HEK293 (cell line): ENCODE data around the gene TRPM8.

Source experiments
- CTCF ChIA-PET: fragments of 350-600 bp; formaldehyde crosslinking; extraction: SDS; loops from one replicate; lab custom pipeline; 2021; ENCODE audit warnings: antibody characterized with exemption; lab: Yijun Ruan, JAX
- POLR2A ChIA-PET: fragments of 300-600 bp; formaldehyde crosslinking; extraction: SDS; loops from one replicate; lab custom pipeline; 2020; ENCODE audit warnings: antibody characterized with exemption, inconsistent platforms; lab: Yijun Ruan, JAX
- H3K27ac ChIP-seq: fragments of 200-500 bp; sonication (Bioruptor generic); 2 replicates; pipeline ENCODE4 v1.5.1; 2014; ENCODE audit warnings: low read depth, low read length, control low read depth, inconsistent platforms; ENCODE audit errors: extremely low read depth
- H3K36me3 ChIP-seq, 2 experiments: fragments of 200-500 bp in 1 of 2; sonication (Bioruptor generic) in 1 of 2; 1 replicate in 1 of 2; 2 replicates in 1 of 2; pipeline ENCODE4 v1.5.1; 2014 to 2017; ENCODE audit warnings: inconsistent platforms in 2 of 2, low read length in 2 of 2; ENCODE audit not compliant: control insufficient read depth in 2 of 2, insufficient read depth in 1 of 2
- H3K4me1 ChIP-seq: fragments of 200-500 bp; sonication (Bioruptor generic); 2 replicates; pipeline ENCODE4 v1.5.1; 2014; ENCODE audit warnings: mild to moderate bottlenecking, low read length, inconsistent platforms; ENCODE audit not compliant: control insufficient read depth, insufficient read depth
- H3K4me3 ChIP-seq: 2 replicates; pipeline ENCODE4 v1.5.1; 2011; ENCODE audit warnings: low read depth, mild to moderate bottlenecking, control low read depth, low read length, moderate library complexity
- H3K9me3 ChIP-seq: fragments of 200-500 bp; sonication (Bioruptor generic); 2 replicates; pipeline ENCODE4 v1.5.1; 2014; ENCODE audit warnings: low read depth, low read length, inconsistent platforms; ENCODE audit not compliant: control insufficient read depth, insufficient read depth
- FEZF1 ChIP-seq: fragments of 450-650 bp; formaldehyde crosslinking; IDR thresholded peaks from 2 replicates; pipeline ENCODE4 v1.5.1; 2016; ENCODE audit warnings: missing biosample characterization, missing genetic modification characterization
- GLI4 ChIP-seq: fragments of 450-650 bp; formaldehyde crosslinking; IDR thresholded peaks from 2 replicates; pipeline ENCODE4 v1.5.1; 2016; ENCODE audit warnings: missing biosample characterization, missing genetic modification characterization
- HOXD13 ChIP-seq: sonication (generic); formaldehyde crosslinking; IDR thresholded peaks from 2 replicates; pipeline ENCODE4 v1.8.0; 2022; ENCODE audit warnings: missing genetic modification reagents, borderline replicate concordance
- IKZF3 ChIP-seq: fragments of 450-650 bp; IDR thresholded peaks from 2 replicates; pipeline ENCODE4 v1.5.0; 2018; ENCODE audit warnings: missing biosample characterization, mild to moderate bottlenecking, missing genetic modification characterization, moderate library complexity
- ZBTB20 ChIP-seq: fragments of 450-650 bp; formaldehyde crosslinking; IDR thresholded peaks from 2 replicates; pipeline ENCODE4 v1.5.1; 2016; ENCODE audit warnings: missing biosample characterization, missing genetic modification characterization
- ZBTB8A ChIP-seq: fragments of 450-650 bp; formaldehyde crosslinking; IDR thresholded peaks from 2 replicates; pipeline ENCODE4 v1.5.1; 2016; ENCODE audit warnings: missing biosample characterization, missing genetic modification characterization
- ZFP3 ChIP-seq: fragments of 450-650 bp; formaldehyde crosslinking; IDR thresholded peaks from 2 replicates; pipeline ENCODE4 v1.5.1; 2016; ENCODE audit warnings: low read depth, missing biosample characterization, missing genetic modification characterization
- ZNF133 ChIP-seq: fragments of 450-650 bp; formaldehyde crosslinking; IDR thresholded peaks from 2 replicates; pipeline ENCODE4 v1.5.1; 2016; ENCODE audit warnings: missing biosample characterization, missing genetic modification characterization
- ZNF292 ChIP-seq: fragments of 450-650 bp; formaldehyde crosslinking; IDR thresholded peaks from 2 replicates; pipeline ENCODE4 v1.5.1; 2016; ENCODE audit warnings: low read depth, missing biosample characterization, missing genetic modification characterization, borderline replicate concordance
- ZNF37A ChIP-seq: fragments of 450-650 bp; IDR thresholded peaks from 2 replicates; pipeline ENCODE4 v1.5.1; 2018; ENCODE audit warnings: missing biosample characterization, missing genetic modification characterization
- ZNF416 ChIP-seq: fragments of 450-650 bp; formaldehyde crosslinking; IDR thresholded peaks from 2 replicates; pipeline ENCODE4 v1.5.1; 2016; ENCODE audit warnings: missing biosample characterization, missing genetic modification characterization
- ZNF548 ChIP-seq: fragments of 450-650 bp; formaldehyde crosslinking; IDR thresholded peaks from 2 replicates; pipeline ENCODE4 v1.5.1; 2016; ENCODE audit warnings: missing biosample characterization, missing genetic modification characterization
- ZNF610 ChIP-seq: fragments of 450-650 bp; formaldehyde crosslinking; IDR thresholded peaks from 2 replicates; pipeline ENCODE4 v1.5.1; 2016; ENCODE audit warnings: missing biosample characterization, missing genetic modification characterization, borderline replicate concordance
- ZNF658 ChIP-seq: fragments of 450-650 bp; formaldehyde crosslinking; IDR thresholded peaks from 2 replicates; pipeline ENCODE4; 2016; ENCODE audit warnings: missing biosample characterization, missing genetic modification characterization
- ZNF660 ChIP-seq: fragments of 450-650 bp; IDR thresholded peaks from 2 replicates; pipeline ENCODE4 v1.5.1; 2018; ENCODE audit warnings: missing biosample characterization, mild to moderate bottlenecking, missing genetic modification characterization
- ZNF664 ChIP-seq: fragments of 450-650 bp; formaldehyde crosslinking; IDR thresholded peaks from 2 replicates; pipeline ENCODE4 v1.5.1; 2016; ENCODE audit warnings: missing biosample characterization, missing genetic modification characterization
- ZNF670 ChIP-seq: fragments of 450-650 bp; formaldehyde crosslinking; IDR thresholded peaks from 2 replicates; pipeline ENCODE4 v1.5.1; 2016; ENCODE audit warnings: missing biosample characterization, missing genetic modification characterization, low read depth
- ZNF677 ChIP-seq: fragments of 450-650 bp; IDR thresholded peaks from 2 replicates; pipeline ENCODE4 v1.5.0; 2018; ENCODE audit warnings: missing biosample characterization, mild to moderate bottlenecking, missing genetic modification characterization, moderate library complexity
- ZNF777 ChIP-seq: fragments of 450-650 bp; formaldehyde crosslinking; IDR thresholded peaks from 2 replicates; pipeline ENCODE4 v1.5.1; 2017; ENCODE audit warnings: missing biosample characterization, missing genetic modification characterization, borderline replicate concordance
- TF ChIP-seq, protein P1 (sequence below): fragments of 450-650 bp; formaldehyde crosslinking; conservative IDR thresholded peaks from 2 replicates; pipeline ENCODE4 v1.5.1; 2016; ENCODE audit warnings: low read depth, missing biosample characterization, missing genetic modification characterization
- TF ChIP-seq, protein P2 (sequence below): fragments of 450-650 bp; formaldehyde crosslinking; IDR thresholded peaks from 2 replicates; pipeline ENCODE4 v1.5.1; 2016; ENCODE audit warnings: missing biosample characterization, missing genetic modification characterization
- TF ChIP-seq, protein P3 (sequence below): fragments of 450-650 bp; formaldehyde crosslinking; IDR thresholded peaks from 2 replicates; pipeline ENCODE4 v1.5.1; 2016; ENCODE audit warnings: missing biosample characterization, missing genetic modification characterization, low read depth
- TF ChIP-seq, protein P4 (sequence below): fragments of 450-650 bp; formaldehyde crosslinking; IDR thresholded peaks from 2 replicates; pipeline ENCODE4 v1.5.1; 2016; ENCODE audit warnings: missing biosample characterization, missing genetic modification characterization
- TF ChIP-seq, protein P5 (sequence below): fragments of 450-650 bp; formaldehyde crosslinking; IDR thresholded peaks from 2 replicates; pipeline ENCODE4 v1.5.1; 2016; ENCODE audit warnings: missing biosample characterization, missing genetic modification characterization

Gene TRPM8

DNA sequence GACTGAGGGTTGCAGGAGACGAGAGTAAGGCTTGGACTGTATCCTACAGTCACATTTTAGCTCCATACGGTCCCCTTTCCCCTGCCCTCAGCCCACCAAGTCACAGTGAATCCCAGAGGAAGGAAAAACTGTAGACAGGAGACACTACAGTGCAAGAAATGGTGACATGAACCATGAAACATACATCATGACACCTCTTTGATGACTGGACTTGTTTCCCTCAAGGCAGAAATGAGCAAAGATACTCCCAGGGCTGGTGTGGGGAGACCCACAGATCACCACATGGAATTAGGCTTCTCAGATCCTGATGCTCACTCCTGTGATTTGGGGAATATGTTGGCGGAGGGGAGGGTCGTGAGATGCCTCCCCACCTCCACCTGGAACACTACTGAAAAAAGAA is 85.1 kb downstream of the TRPM8 start (continued):
- TF ChIP-seq, protein P1, sequence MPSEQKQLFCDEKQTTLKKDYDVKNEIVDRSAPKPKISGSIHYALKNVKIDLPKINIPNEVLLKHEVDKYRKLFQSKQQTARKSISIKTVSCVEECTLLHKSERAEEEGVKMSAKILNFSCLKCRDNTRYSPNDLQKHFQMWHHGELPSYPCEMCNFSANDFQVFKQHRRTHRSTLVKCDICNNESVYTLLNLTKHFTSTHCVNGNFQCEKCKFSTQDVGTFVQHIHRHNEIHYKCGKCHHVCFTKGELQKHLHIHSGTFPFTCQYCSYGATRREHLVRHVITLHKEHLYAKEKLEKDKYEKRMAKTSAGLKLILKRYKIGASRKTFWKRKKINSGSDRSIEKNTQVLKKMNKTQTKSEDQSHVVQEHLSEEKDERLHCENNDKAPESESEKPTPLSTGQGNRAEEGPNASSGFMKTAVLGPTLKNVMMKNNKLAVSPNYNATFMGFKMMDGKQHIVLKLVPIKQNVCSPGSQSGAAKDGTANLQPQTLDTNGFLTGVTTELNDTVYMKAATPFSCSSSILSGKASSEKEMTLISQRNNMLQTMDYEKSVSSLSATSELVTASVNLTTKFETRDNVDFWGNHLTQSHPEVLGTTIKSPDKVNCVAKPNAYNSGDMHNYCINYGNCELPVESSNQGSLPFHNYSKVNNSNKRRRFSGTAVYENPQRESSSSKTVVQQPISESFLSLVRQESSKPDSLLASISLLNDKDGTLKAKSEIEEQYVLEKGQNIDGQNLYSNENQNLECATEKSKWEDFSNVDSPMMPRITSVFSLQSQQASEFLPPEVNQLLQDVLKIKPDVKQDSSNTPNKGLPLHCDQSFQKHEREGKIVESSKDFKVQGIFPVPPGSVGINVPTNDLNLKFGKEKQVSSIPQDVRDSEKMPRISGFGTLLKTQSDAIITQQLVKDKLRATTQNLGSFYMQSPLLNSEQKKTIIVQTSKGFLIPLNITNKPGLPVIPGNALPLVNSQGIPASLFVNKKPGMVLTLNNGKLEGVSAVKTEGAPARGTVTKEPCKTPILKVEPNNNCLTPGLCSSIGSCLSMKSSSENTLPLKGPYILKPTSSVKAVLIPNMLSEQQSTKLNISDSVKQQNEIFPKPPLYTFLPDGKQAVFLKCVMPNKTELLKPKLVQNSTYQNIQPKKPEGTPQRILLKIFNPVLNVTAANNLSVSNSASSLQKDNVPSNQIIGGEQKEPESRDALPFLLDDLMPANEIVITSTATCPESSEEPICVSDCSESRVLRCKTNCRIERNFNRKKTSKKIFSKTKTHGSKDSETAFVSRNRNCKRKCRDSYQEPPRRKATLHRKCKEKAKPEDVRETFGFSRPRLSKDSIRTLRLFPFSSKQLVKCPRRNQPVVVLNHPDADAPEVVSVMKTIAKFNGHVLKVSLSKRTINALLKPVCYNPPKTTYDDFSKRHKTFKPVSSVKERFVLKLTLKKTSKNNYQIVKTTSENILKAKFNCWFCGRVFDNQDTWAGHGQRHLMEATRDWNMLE: no peak
- TF ChIP-seq ZNF670 (tag by site-specific recombination) (no peak), ZNF416 (tag by site-specific recombination) (no peak), ZNF548 (tag by site-specific recombination) (no peak), ZNF677 (tag by site-specific recombination) (no peak)

DNA sequence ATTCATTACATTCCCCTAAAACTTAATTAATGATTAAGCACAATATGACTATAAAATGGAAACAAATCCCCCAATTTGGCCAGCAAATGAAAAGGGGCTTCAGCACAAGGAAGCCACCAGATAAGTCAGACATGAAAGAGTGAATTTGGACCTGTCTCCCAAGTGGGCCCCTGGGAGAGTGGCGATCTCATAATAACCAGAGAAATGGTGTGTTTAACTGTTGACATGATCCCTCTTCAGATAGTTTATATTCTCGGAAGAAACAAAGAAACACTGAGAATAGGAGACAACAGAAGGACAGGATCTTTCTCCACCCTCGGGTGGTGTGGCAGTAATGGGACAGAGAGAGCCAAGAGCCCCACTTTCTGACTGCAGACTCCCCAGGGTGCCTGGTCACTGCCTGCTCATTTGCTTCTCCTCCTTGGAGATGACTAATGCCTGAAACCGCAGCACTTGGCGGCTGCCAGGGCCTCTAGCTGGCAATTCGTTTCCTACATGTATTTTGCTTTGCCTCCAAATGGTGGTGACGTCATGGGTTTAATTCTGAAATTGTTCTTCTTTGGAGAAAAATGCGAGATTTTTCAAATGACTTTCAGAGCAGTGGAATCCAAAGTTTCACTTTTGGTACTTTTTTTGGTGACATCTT is 86.9 kb downstream of the TRPM8 start:
- Histone ChIP-seq H3K36me3 (no peaks in the 10 kb centered on the region), H3K4me3 (no peak overlapping the region), H3K27ac (no peak overlapping the region), H3K4me1 (peaks cover 10% of the 10 kb centered on the region), H3K9me3 (no peaks in the 10 kb centered on the region)
- ChIA-PET POLR2A (interaction anchor here (1.0 kb wide), 1 partner anchor 143 kb away, joined by 3 read pairs; no protein-coding TSS in a partner anchor), CTCF (no interaction called here)
- TF ChIP-seq ZBTB8A (tag by site-specific recombination) (no peak), HOXD13 (no peak), ZNF664 (tag by site-specific recombination) (no peak), ZNF37A (tag by site-specific recombination) (no peak), IKZF3 (peak; percentile 65), FEZF1 (peak; percentile 90), ZNF777 (no peak), ZNF660 (peak; percentile 68), ZNF133 (no peak), ZNF610 (tag by site-specific recombination) (no peak), GLI4 (tag by site-specific recombination) (no peak), ZNF292 (tag by site-specific recombination) (no peak), ZBTB20 (tag by site-specific recombination) (no peak), ZNF658 (tag by site-specific recombination) (no peak), ZFP3 (tag by site-specific recombination) (no peak)
- TF ChIP-seq, protein P2, sequence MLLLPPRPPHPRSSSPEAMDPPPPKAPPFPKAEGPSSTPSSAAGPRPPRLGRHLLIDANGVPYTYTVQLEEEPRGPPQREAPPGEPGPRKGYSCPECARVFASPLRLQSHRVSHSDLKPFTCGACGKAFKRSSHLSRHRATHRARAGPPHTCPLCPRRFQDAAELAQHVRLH (tag by site-specific recombination): no peak
- TF ChIP-seq, protein P3, sequence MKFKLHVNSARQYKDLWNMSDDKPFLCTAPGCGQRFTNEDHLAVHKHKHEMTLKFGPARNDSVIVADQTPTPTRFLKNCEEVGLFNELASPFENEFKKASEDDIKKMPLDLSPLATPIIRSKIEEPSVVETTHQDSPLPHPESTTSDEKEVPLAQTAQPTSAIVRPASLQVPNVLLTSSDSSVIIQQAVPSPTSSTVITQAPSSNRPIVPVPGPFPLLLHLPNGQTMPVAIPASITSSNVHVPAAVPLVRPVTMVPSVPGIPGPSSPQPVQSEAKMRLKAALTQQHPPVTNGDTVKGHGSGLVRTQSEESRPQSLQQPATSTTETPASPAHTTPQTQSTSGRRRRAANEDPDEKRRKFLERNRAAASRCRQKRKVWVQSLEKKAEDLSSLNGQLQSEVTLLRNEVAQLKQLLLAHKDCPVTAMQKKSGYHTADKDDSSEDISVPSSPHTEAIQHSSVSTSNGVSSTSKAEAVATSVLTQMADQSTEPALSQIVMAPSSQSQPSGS (tag by site-specific recombination): peak; percentile 98
- TF ChIP-seq, protein P4, sequence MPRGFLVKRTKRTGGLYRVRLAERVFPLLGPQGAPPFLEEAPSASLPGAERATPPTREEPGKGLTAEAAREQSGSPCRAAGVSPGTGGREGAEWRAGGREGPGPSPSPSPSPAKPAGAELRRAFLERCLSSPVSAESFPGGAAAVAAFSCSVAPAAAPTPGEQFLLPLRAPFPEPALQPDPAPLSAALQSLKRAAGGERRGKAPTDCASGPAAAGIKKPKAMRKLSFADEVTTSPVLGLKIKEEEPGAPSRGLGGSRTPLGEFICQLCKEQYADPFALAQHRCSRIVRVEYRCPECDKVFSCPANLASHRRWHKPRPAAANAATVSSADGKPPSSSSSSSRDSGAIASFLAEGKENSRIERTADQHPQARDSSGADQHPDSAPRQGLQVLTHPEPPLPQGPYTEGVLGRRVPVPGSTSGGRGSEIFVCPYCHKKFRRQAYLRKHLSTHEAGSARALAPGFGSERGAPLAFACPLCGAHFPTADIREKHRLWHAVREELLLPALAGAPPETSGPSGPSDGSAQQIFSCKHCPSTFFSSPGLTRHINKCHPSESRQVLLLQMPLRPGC (tag by site-specific recombination): no peak
- TF ChIP-seq, protein P5, sequence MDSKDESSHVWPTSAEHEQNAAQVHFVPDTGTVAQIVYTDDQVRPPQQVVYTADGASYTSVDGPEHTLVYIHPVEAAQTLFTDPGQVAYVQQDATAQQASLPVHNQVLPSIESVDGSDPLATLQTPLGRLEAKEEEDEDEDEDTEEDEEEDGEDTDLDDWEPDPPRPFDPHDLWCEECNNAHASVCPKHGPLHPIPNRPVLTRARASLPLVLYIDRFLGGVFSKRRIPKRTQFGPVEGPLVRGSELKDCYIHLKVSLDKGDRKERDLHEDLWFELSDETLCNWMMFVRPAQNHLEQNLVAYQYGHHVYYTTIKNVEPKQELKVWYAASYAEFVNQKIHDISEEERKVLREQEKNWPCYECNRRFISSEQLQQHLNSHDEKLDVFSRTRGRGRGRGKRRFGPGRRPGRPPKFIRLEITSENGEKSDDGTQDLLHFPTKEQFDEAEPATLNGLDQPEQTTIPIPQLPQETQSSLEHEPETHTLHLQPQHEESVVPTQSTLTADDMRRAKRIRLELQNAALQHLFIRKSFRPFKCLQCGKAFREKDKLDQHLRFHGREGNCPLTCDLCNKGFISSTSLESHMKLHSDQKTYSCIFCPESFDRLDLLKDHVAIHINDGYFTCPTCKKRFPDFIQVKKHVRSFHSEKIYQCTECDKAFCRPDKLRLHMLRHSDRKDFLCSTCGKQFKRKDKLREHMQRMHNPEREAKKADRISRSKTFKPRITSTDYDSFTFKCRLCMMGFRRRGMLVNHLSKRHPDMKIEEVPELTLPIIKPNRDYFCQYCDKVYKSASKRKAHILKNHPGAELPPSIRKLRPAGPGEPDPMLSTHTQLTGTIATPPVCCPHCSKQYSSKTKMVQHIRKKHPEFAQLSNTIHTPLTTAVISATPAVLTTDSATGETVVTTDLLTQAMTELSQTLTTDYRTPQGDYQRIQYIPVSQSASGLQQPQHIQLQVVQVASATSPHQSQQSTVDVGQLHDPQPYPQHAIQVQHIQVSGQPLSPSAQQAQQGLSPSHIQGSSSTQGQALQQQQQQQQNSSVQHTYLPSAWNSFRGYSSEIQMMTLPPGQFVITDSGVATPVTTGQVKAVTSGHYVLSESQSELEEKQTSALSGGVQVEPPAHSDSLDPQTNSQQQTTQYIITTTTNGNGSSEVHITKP (tag by site-specific recombination): peak; percentile 37; the same call in 1 of the 2 replicates
